Right ventricle myocardium superior (tissue), 1 donor: ENCODE data around the gene WDR35. TPM values are rescaled to one million over a fixed set of nuclear protein-coding genes. Genes with fewer than 3 reads are reported as not detected.
"Not testable (repeated sequence)": the region's sequence is repeated elsewhere in the genome, so short reads cannot be mapped to it uniquely, and the experiment has no call there.

Source experiments
- ATAC-seq: fragments of 200-7000 bp; cut with Tn5 transposase; one replicate; pipeline ENCODE4 v1.9.1; 2020; ENCODE audit warnings: mild to moderate bottlenecking; ENCODE audit not compliant: poor library complexity
- DNase-seq: peaks from one replicate; pipeline ENCODE4 v3.0.0-alpha.2; 2020
- intact Hi-C: fragments of 100-400 bp; cut with DNase I; formaldehyde crosslinking; loops from one replicate; pipeline ENCODE4 v1.11.2; 2022
- total RNA-seq: library from RNA; stranded (reverse); fragmentation: NEBNext Ultra II Directional; extraction: Animal tissue kit (Norgen Biotek cat#: 25700); gene quantifications from one replicate; pipeline ENCODE4 v1.2.1, GENCODE V29; 2021
- donor health status: DM: no; HTN: yes; CAD: no; lungs with severe emphysema.

Gene WDR35
- total RNA-seq, 1 donor from 2014 or later: 4.2 TPM

DNA sequence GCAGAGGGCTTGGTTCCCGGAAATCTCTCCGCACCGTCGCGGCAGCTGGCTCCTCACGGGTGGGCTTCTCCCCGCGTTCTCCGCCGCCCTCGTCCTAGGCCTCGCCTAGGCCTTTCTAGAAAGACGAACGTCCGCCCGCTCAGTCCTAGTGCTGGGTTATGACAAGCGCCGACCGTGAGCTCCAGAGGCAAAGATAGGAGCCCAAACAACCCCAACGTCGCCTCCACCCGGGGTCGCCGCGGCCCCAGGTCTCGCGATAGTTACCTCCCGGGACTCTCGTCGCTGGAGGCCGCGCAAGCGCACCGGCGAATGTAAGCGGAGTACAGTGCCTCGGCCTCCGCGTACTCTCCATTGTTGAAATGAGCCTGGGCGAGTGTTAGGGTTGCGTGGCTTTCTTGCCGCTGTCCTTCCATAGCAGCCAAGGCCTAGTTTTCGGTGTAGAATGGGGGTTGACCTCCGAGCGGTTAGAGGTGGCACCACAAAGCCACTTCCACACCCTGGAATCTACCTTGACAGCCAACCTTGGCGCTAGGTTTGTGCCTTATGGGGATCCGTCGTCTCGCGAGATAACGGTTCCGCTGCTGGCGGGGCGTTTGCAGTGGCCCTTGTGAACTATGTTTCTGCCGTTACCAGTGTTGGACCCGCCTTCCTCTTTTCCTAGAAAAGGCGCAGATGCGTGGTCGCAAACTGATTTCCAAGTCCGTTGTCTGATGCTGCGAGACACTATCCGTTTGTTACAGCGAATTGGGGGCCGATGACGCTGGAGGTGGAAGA lies 88.3 kb downstream of the WDR35 start, which contains the start of gene TTC32:
Gene TTC32, minus strand, starts transcription at position 542 of the 774 bp plus-strand sequence. Its CDS starts 129 bp downstream, at position 413.
- peak; percentile 96 for DNase-seq
- intact Hi-C loops: no loop called here
- ATAC-seq: peak; percentile 99

DNA sequence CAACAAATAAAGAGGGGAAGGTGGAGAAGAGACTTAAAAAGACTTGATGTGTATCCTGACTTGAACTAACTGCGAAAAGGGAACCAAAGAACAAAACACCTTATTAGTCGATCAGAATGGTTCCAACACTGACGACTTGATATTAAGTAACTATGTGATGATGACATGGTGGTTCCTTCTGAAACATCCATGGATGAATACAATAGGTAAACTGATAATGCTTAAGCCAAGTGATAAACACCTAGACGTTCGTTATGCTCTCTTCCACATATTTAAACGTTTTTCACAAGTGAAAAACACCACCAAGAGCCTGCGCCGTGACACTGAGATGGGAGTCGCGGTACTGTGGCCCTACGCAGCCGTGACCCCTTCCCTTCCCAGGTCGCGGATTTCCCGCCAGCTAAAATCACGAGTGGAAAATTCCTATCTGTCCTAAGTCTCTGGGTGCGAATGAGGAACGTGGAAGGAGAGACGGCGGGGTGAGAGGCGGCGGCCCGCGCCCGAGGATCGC lies 88.9 kb downstream of the WDR35 start:
- DNase-seq (no peak), ATAC-seq (peak; percentile 43)
- intact Hi-C loops: no loop called here

DNA sequence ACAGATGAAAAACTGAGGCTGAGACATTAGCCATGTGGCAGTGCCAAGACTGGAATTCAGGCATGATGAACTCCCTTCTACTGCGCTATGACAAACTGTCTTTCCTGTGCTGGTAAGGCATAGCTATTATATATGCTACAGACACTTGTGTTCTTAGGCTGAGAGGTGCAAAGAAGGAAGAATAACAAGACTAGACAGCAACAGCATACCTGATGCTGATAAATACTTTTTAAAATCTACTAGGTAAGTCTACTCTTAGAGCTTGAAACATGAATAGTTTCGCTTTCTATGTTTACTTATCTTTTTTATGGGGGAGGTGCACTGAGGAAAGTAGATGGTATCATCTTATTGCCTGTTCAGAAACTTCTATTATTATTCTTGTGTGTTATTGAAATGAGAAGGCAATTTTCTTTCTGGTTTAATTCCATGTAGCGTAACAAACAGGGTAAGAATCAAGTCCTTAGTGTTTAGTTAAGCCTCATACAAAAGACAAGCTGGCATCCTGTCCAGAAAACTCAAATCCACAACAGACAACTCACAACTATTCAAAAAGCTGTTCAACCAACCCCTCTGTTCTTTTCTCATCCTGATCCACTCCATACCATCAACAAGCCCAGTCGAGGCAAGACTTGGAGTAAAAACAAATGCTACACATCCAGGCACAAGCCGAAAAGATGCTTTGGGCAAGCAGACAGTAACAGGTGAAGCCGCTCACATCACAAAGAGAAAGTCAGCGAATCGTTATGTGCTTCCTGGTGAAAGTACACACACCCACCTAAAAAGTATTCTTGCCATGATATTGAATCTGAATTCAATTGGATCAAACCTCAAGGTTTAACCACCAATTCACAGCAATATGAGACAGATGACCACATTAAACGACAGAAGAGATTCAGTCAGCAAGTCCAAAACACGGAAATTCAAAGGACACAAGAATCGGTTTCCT lies 89.6 kb downstream of the WDR35 start:
- no peak for ATAC-seq
- intact Hi-C loops: no loop called here
- DNase-seq: no peak

DNA sequence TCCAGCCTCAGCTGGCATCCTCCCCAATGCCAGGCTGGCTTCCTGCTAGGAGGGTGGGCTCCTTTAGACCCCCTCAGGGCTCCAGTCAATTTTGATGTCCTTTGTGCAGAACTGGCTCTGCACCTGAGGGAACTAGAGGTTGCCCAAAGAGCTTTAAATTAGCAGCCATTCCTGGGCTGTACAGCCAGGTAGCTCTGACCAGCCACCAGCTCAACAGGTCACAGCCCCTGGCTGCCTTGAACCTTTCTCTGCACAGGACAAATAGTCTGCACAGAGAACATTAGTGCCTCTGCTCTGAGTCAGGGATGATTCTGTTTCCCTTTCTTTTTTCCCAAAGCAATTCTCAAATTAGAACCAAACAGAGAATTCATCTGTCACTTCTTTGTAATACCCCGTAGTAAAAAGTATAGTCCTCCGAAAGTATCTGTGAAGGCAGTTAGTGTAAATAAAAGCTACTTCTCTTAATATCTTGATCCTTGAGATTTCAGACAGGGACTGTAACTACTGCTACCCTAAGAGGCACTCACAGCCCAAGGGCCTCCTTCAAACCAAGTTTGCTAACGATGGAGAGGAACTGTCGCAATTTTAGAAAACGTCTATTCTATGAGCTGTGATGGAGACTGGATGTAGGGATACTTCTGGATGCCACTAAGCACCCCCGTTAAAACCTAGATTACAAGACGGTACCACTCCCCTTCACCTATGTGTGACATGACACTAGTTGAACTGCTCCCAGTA lies 91.1 kb downstream of the WDR35 start:
- intact Hi-C loops: no loop called here
- DNase-seq (no peak), ATAC-seq (no peak)

DNA sequence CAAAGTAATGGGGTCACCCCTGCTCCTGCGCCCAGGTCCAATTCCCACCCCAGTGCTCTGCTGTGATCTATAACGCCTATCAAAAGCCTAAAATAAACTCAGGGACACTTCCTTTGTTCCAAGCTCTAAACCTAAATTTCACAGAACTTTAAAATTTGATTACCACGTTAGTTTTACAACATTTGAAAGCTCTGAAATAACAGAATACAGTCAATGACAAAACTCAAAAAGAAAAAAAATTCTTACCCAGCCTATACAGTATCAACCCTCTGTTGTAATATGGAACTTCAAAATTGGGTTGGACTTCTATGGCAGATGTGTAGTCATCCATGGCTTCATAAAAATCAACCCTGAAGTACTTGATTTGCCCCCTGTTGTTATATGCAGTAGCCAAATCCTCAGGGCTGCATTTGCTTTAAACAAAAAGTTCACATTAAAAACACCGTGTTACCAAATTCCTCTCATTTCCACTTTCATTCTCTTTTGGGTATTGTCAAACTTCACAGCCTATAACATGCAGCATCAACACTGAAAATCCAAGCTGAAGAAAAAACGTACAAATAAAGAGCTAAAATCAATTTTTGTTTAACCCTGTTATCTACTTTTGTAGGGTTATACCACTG lies 92.2 kb downstream of the WDR35 start:
- ATAC-seq (no peak), DNase-seq (no peak)
- intact Hi-C loops: no loop called here

- ATAC-seq: no peak
- intact Hi-C loops: no loop called here
- no peak for DNase-seq
Observed at GRCh38 chr2:19895535-19895934, 94.4 kb downstream of the WDR35 start.

- intact Hi-C loops: no loop called here
Observed at GRCh38 chr2:19894134-19894792, 95.6 kb downstream of the WDR35 start.

DNA sequence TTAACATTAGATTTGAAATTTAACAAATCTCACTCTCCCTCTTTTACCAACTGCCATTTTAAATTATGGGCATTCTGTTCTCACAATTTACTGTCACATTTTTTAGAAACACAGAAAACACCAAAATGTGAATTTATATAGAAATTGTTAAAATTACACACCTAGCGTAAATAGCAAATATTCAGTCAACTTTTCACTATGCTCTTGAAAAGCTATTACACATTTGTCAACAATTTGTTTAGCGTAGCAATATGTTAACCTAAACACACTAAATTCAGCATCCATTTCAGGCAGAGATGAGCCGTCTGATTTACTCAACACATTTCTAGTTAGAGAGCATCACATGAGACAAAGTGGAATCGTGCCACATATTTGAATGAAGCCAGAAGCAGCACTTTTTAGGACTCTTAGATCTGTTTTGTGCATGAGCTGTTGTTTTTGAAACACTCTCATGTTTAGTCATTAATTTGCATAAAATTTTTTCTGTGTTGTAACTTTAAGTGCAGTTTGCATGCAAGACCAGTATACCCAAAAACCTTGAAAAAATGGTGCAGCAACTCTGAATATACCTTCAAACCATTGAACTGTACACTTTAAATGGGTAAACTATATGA lies 96.3 kb downstream of the WDR35 start:
- no peak for ATAC-seq
- intact Hi-C loops: no loop called here
- DNase-seq: no peak

More at GRCh38 chr2:19894134-19894792, 95.6 kb downstream of the WDR35 start:
- no peak for ATAC-seq
- DNase-seq: no peak

DNA sequence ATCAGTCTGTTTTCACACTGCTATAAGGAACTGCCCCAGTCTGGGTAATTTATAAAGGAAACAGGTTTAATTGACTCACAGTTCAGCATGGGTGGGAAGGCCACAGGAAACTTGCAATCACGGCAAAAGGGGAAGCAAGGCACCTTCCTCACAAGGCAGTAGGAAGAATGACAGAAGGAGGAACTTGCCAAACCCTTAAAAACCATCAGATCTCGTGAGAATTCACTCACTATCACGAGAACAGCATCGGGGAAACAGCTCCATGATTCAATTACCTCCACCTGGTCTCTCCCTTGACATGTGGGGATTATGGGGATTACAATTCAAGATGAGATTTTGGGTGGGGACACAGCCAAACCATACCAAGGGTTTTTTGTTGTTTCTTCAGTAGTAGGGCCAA lies 97.9 kb downstream of the WDR35 start:
- intact Hi-C loops, ATAC-seq, DNase-seq: not testable (repeated sequence)

DNA sequence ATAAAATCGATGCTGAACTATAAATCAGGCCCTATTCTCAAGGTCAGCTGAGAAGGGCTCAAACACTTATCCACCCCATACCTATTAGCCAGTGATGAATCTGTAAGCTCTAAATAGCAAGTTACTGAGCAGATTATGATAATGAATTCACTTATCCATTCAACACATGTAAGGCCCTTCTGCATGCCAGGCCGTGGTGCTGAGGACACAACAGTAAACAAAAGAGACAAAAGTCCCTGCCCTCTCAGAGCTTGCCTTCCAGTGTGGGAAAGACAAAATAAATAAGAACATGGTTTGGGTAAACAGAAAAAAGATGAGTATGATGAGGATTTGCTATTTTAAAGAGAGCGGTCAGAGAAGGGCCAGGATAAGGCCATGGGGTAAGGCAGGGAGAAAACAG lies 99.8 kb downstream of the WDR35 start:
- peak; percentile 21 for ATAC-seq
- intact Hi-C loops: no loop called here
- DNase-seq: no peak

- ATAC-seq: peak; percentile 19
- intact Hi-C loops: no loop called here
- DNase-seq: no peak
Observed at GRCh38 chr2:19888831-19889230, 101.1 kb downstream of the WDR35 start.

DNA sequence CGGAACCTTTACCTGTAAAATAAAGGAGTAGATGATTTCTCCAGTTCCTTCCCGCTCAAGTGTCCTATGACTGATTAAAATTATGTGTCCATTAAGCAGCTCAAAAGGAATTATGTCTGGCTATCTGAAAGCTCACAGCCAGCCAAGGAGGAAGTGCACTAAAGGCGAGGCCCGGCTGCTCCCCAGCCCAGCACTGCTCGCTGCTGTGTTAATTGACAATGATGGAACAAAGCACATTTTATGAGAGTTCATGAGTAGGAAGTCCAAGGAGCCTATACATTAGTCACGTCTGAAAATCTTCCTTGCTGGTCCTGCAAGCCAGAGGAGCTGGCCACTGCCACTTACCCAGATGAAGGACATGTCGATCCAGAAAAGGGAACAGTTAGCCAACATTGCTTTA lies 102.4 kb downstream of the WDR35 start:
- intact Hi-C loops: no loop called here
- no peak for ATAC-seq
- no peak for DNase-seq

GRCh38 chr2:19886261-19886660 lies 103.6 kb downstream of the WDR35 start:
- DNase-seq: no peak
- intact Hi-C loops: no loop called here
- ATAC-seq: no peak

GRCh38 chr2:19885791-19886190 lies 104.1 kb downstream of the WDR35 start:
- no peak for DNase-seq
- intact Hi-C loops: no loop called here
- ATAC-seq: no peak

DNA sequence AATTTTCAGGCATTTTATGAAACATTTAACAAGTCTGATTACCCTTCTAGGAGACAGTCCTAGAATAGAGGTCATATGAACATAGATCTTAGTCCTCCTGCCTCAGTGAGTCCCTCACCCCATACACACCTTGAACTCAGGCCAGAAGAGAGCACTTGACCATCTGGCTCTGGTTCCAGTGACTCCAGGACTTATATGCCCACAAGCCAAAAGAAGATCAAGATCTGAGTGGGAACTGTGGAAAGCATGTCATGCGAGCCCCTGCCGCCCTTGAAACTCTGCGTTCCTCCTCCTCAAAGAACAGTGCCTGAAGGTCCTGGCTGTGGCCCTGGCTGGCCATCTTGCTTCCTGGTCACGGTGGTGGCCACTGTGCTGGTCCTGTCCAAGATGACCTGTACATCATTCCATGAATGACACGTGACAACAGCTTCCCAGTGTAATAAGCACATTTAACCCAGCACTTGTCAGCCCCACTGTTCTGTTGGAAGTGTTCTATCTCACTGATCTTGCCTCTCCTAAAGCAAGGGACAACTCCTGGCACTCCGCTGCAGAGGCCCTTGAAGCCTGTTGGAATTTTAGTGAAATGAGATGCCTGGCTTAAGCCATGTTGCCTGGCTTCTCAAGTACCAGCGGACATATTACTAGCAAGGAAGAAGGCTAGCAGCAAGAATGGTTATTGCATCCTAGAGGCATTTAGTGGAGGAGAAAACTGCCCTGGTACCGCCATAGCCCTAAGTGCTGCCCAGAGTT lies 105.8 kb downstream of the WDR35 start:
- no peak for DNase-seq
- intact Hi-C loops: no loop called here
- no peak for ATAC-seq

DNA sequence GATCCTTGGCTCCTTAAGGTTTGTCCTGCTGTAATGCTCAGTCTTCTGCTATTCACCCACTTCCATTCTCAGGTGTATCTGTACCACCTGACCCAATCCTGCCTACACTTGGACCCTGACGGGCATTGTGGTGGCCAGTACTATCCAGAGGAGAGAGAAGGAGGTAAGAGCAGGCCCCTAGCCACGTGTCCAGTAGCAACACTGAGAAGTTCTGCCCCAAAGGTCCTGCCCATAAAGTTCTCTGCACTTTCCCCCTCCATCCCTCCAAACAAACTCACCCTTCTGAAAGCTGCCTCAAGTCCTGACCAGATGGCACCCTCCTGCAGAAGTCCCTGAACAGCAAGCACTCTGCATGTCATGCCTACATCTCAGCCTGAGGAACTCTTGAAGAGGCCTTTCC lies 106.4 kb downstream of the WDR35 start:
- intact Hi-C loops: no loop called here
- ATAC-seq (no peak), DNase-seq (no peak)

DNA sequence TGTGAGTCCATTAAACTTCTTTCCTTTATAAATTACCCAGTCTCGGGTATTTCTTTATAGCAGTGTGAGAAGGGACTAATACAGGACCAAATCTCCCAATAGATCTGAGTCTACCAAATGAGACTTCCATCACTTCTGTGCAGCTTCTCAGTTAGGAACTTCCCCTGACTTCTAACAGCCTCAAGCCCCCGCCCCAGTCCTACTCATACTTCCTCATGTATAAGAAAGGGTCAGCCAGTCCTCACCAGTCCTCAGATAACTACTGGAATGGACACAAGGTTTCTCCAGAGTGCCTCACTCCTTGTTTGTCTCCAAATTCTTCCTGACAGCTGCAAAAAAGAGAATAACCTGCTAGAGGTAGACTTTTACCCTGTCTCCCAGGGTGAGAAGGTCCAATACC lies 107.6 kb downstream of the WDR35 start:
- DNase-seq (no peak), ATAC-seq (no peak)
- intact Hi-C loops: no loop called here
